Measurements from ENCODE around the gene HOXA13.

DNA sequence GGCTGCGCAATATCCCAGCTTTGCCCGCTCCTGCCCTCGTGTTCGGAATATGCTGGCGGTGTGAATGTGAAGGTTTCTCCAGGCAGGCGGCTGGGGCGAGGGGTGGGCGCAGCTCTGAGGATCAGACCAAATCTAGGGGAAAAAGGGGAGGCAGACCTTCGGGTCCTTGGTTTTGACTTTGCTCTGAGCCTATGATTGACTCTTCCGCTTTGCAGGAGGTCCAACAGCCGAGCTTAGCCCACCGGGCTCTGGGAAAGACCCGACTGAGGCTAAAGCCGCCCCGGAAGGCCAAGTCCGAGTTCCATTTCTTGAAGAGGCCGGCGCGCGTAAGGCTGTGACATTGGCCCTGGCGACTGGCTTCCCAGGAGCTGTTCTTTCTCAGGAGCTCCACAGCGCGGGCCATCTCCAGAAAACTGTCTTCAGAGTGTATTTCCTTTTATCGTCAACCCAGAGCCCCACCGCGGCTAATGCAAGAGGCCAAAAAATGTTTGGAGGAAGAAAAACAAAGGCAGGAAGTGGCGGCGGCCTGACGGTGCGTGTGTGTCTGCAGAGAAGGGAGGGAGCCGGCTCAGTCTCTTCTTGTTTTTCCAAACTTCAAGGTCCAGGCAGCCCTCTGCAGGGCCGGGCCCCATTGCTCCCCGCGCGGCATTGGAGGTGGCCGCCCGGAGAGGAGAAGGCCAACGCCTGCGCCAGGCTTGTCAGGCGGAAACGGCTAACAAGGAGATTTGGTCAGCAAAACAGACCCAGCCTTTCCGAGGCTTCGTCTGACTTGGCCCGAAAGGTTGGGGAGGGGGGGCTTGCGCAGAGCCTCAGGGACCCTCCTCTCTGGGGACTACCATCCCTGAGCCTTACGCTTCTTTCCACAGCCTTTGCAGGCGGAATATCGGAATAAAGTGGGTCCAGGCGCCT is 11.3 kb downstream of the HOXA13 start:
- TF ChIP-seq CTCF (IDR thresholded peaks at IDR 0.05) (no peak), POLR2A (IDR thresholded peaks at IDR 0.05; ENCODE audit: low read depth) (no peak), EP300 (IDR thresholded peaks at IDR 0.05) (no peak)
